GM18873 (cell line): ENCODE measurements around the gene EBP.
A peak's percentile ranks its signal among the peaks of the same experiment; 100 is the strongest.

Experiments
- ATAC-seq: cut with Tn5 transposase; IDR thresholded peaks from one replicate; pipeline ENCODE4 v1.9.1; 2021; ENCODE audit warnings: mild to moderate bottlenecking, moderate library complexity, moderate number of reproducible peaks; ENCODE audit not compliant: unreplicated experiment, low FRiP score

Gene EBP

GRCh38 chrX:48521353-48522243, at the start of gene EBP:
EBP (plus strand) TSS chrX:48521808; CDS start chrX:48523772, 1,964 bp downstream.
- ATAC-seq = peak; percentile 96

GRCh38 chrX:48472225-48472624, 49.4 kb upstream of the EBP start:
- ATAC-seq = no peak

GRCh38 chrX:48472851-48473703, 48.5 kb upstream of the EBP start:
- ATAC-seq = no peak

GRCh38 chrX:48473704-48473990, 48.0 kb upstream of the EBP start:
- ATAC-seq = no peak

GRCh38 chrX:48474127-48474526, 47.5 kb upstream of the EBP start:
- ATAC-seq = no peak

- no peak for ATAC-seq
Measured at GRCh38 chrX:48474581-48474980, 47.0 kb upstream of the EBP start.

GRCh38 chrX:48475296-48475695, 46.3 kb upstream of the EBP start:
- ATAC-seq = no peak

GRCh38 chrX:48475774-48476577, 45.6 kb upstream of the EBP start, which contains the start of gene FTSJ1:
FTSJ1 (plus strand) TSS chrX:48476199; CDS start chrX:48478048, 1,849 bp downstream.
- peak; percentile 81 for ATAC-seq

- ATAC-seq = no peak
Measured at GRCh38 chrX:48476919-48477318, 44.7 kb upstream of the EBP start.

- no peak for ATAC-seq
Measured at GRCh38 chrX:48477960-48478755, 43.5 kb upstream of the EBP start.

- ATAC-seq = no peak
Measured at GRCh38 chrX:48478806-48479205, 42.8 kb upstream of the EBP start.

- no peak for ATAC-seq
Measured at GRCh38 chrX:48480142-48480541, 41.5 kb upstream of the EBP start.

- no peak for ATAC-seq
Measured at GRCh38 chrX:48480583-48480982, 41.0 kb upstream of the EBP start.

- no peak for ATAC-seq
Measured at GRCh38 chrX:48482526-48482925, 39.1 kb upstream of the EBP start.

GRCh38 chrX:48487362-48487798, 34.2 kb upstream of the EBP start:
- ATAC-seq = no peak

- no peak for ATAC-seq
Measured at GRCh38 chrX:48488034-48488433, 33.6 kb upstream of the EBP start.

- ATAC-seq = no peak
Measured at GRCh38 chrX:48489296-48489695, 32.3 kb upstream of the EBP start.

GRCh38 chrX:48489892-48490291, 31.7 kb upstream of the EBP start:
- ATAC-seq = no peak

GRCh38 chrX:48490661-48491060, 30.9 kb upstream of the EBP start:
- ATAC-seq = no peak

GRCh38 chrX:48491809-48492208, 29.8 kb upstream of the EBP start:
- no peak for ATAC-seq
